Astrocyte of the cerebellum (primary cell): ENCODE data around the gene SSBP3.

Source experiments
- DNase-seq: peaks from one replicate; pipeline ENCODE4 v3.0.0-alpha.2; 2011; ENCODE audit warnings: low read depth
- H3K4me3 ChIP-seq: 2 replicates; pipeline ENCODE4 v1.5.1; 2011; ENCODE audit warnings: mild to moderate bottlenecking, low read depth, low read length, moderate library complexity
- in situ Hi-C: cut with HindIII; loops from 2 replicates; pipeline ENCODE4 v1.10.0; 2017; ENCODE audit warnings: low sequenced_read_pairs
- TF ChIP-seq, protein P1 (sequence below): IDR thresholded peaks from 2 replicates; pipeline ENCODE4 v1.5.1; 2012; ENCODE audit warnings: low read length, low read depth, moderate library complexity, mild to moderate bottlenecking; ENCODE audit errors: missing control alignments

The SSBP3 gene

DNA sequence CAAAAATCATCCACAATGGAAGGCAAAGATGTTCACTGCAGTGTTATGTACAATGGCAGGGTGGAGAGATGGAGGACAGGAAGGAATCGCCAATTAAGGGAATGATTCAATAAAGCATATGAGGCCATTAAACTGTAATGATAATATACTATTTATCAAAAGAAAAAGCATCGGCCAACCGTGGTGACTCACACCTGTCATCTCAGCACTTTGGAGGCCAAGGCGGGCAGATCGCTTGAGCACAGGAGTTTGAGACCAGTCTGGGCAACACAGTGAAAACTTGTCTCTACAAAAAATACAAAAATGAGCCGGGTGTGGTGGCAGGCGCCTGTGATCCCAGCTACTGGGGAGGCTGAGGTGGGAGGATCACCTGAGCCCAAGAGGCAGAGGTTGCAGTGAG is 89.1 kb downstream of the SSBP3 start:
- TF ChIP-seq, protein P1, sequence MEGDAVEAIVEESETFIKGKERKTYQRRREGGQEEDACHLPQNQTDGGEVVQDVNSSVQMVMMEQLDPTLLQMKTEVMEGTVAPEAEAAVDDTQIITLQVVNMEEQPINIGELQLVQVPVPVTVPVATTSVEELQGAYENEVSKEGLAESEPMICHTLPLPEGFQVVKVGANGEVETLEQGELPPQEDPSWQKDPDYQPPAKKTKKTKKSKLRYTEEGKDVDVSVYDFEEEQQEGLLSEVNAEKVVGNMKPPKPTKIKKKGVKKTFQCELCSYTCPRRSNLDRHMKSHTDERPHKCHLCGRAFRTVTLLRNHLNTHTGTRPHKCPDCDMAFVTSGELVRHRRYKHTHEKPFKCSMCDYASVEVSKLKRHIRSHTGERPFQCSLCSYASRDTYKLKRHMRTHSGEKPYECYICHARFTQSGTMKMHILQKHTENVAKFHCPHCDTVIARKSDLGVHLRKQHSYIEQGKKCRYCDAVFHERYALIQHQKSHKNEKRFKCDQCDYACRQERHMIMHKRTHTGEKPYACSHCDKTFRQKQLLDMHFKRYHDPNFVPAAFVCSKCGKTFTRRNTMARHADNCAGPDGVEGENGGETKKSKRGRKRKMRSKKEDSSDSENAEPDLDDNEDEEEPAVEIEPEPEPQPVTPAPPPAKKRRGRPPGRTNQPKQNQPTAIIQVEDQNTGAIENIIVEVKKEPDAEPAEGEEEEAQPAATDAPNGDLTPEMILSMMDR: no peak
- in situ Hi-C loops: no loop called here

DNA sequence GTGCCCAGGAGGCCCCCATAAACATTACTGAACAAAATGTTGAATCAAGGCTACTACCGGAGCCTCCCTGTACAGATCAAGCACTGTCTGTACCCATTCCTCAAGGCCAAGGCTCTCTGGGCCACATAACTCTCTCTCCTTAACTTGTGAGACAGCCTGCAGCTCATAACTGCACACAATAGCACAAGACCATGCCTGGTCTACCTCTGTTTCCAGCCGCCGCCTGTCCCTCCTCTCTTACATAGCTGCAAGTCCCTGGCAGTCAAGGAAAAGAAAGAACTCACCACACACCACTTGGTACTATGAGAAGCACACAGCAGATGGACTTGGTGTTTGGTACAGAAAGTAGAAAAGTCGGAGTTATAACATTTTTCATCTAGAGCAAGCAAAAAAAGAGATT is 91.1 kb downstream of the SSBP3 start:
- no peak for DNase-seq
- TF ChIP-seq, protein P1: no peak
- no peak overlapping the region for H3K4me3 ChIP-seq
- in situ Hi-C loops: no loop called here

More for the DNA sequence above, 89.1 kb downstream of the SSBP3 start:
- no peak for DNase-seq
- no peak overlapping the region for H3K4me3 ChIP-seq

DNA sequence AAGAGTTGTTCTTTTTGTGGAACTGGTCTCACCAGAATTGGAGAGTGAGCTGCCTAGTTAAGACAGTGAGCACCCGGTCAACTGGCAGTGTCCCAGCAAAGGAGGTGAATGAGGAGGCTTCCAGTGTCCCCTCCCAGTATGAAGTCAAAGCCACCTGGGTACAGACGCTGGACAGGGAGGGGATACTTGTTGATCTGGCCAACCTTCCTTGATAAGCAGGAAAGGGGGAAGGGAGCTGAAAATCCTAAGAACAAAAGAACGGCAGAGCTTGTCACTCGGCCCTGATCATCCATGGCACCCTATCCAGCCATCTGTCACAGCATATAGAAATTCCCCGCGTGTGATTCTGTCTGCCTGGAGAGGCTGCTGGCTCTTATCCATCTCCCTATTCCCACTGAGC is 91.5 kb downstream of the SSBP3 start:
- TF ChIP-seq, protein P1: no peak
- H3K4me3 ChIP-seq: no peak overlapping the region
- in situ Hi-C loops: no loop called here
- no peak for DNase-seq

DNA sequence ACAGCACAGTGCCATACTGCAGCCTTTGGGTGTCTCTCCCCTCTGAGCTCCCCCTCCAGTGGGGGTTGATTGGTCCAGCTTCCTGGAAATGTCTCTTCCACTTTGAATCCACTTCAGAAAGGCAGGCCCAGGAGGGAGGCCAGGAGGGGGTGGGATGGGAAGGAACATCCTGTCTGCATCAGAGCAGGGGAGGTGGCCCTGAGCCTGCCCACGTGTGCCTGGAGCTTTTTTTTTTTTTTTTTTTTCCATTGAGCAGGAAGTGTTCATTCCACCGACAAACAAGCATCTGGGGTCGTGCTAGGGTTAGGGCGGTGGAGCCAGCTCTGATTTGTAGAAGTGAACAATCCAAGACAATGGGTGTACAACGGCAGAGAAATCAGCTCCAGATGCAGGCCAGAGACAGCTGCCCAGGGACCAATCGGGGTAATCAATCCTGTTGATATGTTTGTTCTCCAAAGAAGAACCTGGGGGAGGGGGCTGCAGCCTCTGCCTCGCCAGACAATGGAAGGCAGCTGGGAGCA is 93.3 kb downstream of the SSBP3 start:
- in situ Hi-C loops: no loop called here
- TF ChIP-seq, protein P1: no peak
- H3K4me3 ChIP-seq: no peak overlapping the region
- DNase-seq: no peak

DNA sequence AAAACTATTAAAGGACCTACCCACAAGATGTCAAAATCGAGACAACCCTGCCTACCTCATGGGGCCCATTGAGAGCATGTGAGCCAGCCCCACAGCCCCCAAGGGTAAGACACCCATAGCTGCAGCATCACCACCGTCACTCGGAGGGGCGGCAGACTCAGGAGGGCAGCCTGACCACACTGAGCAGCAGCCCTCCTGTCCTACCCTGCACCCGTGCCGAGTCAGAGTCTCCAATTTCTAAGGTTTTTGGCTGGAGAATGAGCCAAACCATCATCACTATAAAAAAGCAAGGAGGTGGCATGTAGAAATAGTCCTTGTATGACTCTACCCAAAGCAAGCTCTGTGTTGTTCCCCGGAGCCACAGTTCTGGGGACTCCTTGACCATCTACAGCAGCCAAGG is 94.7 kb downstream of the SSBP3 start:
- in situ Hi-C loops: no loop called here
- DNase-seq: no peak
- TF ChIP-seq, protein P1: no peak
- H3K4me3 ChIP-seq: no peak overlapping the region

DNA sequence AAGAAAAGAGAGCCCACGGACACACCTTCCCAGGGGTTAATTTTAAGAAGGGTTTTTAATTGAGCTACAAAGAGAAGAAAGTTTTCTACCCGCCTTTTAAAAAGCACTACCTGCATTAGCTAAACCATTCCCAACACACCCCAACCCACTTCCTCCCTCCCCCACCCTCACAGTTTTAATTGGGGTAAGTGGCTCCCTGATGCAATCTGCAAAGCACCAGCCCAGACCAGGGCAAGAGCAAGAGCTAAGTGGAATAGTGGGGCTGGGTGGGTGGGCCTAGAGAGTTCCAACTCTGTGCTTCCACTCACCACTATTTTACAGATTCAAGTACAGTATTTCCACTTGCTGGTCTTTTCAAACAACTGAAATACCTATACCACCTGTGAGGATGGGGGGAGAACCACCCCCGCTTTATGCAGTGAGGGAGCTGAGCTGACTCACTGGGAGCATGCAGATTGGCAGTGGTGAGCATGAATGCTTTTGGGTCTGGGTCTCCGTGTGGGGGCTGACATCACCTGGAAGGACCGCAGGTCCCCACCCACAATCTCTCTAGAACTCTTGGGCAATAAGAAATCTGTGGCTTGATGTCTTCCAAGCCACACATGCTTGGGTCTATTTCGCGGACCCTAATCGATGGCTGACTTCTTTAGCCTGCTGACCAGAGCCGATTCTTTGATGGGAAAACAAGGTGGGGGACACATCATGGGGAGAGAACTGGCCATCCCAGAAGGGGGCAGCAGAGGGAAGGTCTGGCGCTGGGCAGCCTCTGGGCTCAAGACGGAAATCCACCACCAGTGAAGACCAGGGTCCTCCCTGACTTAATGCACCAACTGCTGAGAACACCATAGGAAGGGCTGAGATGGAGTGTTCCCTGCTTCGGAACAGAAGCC is 95.5 kb downstream of the SSBP3 start:
- no peak for DNase-seq
- TF ChIP-seq, protein P1: peak; percentile 68
- in situ Hi-C loops: no loop called here
- H3K4me3 ChIP-seq: no peak overlapping the region
